Vagina (tissue), 2 donors: ENCODE measurements around the gene ARMC6.

Source experiments
- POLR2A ChIP-seq, 2 donors: fragments of 450-650 bp; IDR thresholded peaks; one replicate each; pipeline ENCODE4 v1.6.1; 2017; ENCODE audit warnings: antibody characterized with exemption in 2 of 2, mild to moderate bottlenecking in 2 of 2, moderate library complexity in 2 of 2
- POLR2AphosphoS5 ChIP-seq, 2 donors: sonication (generic); formaldehyde crosslinking; IDR thresholded peaks; one replicate each; pipeline ENCODE4 v1.9.0; 2017; ENCODE audit warnings: antibody characterized with exemption in 2 of 2, mild to moderate bottlenecking in 2 of 2, low read depth in 1 of 2; ENCODE audit not compliant: insufficient read depth in 1 of 2
- TF ChIP-seq, protein P1 (sequence below), 3 experiments: fragments of 450-650 bp in 2 of 3; fragments of 200-600 bp in 1 of 3; sonication (generic) in 1 of 3; IDR thresholded peaks; one replicate each; pipeline ENCODE4 v1.5.1; 2017 to 2019; ENCODE audit warnings: antibody characterized with exemption in 3 of 3, mild to moderate bottlenecking in 2 of 3, moderate library complexity in 2 of 3

DNA sequence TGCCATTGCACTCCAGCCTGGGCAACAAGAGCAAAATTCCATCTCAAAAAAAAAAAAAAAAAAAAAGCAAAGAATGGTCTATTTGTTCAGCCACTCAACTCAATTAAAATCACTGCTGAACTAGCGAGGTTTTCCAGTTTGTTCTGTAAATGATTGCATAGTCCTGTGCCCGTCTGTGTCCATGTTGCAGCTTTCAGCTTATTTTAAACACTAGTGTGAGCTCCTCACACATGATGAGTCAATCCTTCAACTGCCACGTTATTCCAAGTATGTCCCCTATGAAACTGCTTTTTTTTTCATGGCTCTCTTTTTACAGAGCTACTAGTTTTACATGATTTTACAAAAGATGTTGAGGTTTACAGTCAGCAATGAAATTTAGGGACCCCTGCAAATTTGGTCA is 12.3 kb upstream of the ARMC6 start:
- TF ChIP-seq, protein P1, sequence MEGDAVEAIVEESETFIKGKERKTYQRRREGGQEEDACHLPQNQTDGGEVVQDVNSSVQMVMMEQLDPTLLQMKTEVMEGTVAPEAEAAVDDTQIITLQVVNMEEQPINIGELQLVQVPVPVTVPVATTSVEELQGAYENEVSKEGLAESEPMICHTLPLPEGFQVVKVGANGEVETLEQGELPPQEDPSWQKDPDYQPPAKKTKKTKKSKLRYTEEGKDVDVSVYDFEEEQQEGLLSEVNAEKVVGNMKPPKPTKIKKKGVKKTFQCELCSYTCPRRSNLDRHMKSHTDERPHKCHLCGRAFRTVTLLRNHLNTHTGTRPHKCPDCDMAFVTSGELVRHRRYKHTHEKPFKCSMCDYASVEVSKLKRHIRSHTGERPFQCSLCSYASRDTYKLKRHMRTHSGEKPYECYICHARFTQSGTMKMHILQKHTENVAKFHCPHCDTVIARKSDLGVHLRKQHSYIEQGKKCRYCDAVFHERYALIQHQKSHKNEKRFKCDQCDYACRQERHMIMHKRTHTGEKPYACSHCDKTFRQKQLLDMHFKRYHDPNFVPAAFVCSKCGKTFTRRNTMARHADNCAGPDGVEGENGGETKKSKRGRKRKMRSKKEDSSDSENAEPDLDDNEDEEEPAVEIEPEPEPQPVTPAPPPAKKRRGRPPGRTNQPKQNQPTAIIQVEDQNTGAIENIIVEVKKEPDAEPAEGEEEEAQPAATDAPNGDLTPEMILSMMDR (IDR thresholded peaks at IDR 0.05) = no peak
- TF ChIP-seq POLR2A (IDR thresholded peaks at IDR 0.05) = no peak
- TF ChIP-seq POLR2AphosphoS5 (IDR thresholded peaks at IDR 0.05; ENCODE audit: insufficient read depth in 1 of 2, low read depth in 1 of 2) = no peak
